ENCODE data around the gene ALPK3.

The ALPK3 gene

GRCh38 chr15:84863565-84864443 lies 46.6 kb downstream of the ALPK3 start:
- no peak for TF ChIP-seq CTCF (IDR thresholded peaks at IDR 0.05; ENCODE audit: poor library complexity, severe bottlenecking)
- Histone ChIP-seq H3K9me3 (ENCODE audit: severe bottlenecking) (no peaks in the 10 kb centered on the region), H3K4me3 (ENCODE audit: severe bottlenecking) (no peak overlapping the region), H3K27me3 (ENCODE audit: insufficient read depth, poor library complexity, severe bottlenecking) (no peaks in the 10 kb centered on the region), H3K36me3 (ENCODE audit: low read depth) (no peaks in the 10 kb centered on the region), H3K4me1 (ENCODE audit: insufficient read depth, poor library complexity, severe bottlenecking) (peaks cover 18% of the 10 kb centered on the region), H3K27ac (ENCODE audit: poor library complexity, severe bottlenecking) (no peak overlapping the region)
- no peak for DNase-seq (ENCODE audit: low spot score)
- no peak for ATAC-seq (ENCODE audit: low read depth)

- Histone ChIP-seq H3K4me3 (ENCODE audit: severe bottlenecking) (no peak overlapping the region), H3K27ac (ENCODE audit: poor library complexity, severe bottlenecking) (no peak overlapping the region), H3K36me3 (ENCODE audit: low read depth) (no peaks in the 10 kb centered on the region), H3K9me3 (ENCODE audit: severe bottlenecking) (no peaks in the 10 kb centered on the region), H3K27me3 (ENCODE audit: insufficient read depth, poor library complexity, severe bottlenecking) (no peaks in the 10 kb centered on the region), H3K4me1 (ENCODE audit: insufficient read depth, poor library complexity, severe bottlenecking) (peaks cover 12% of the 10 kb centered on the region)
- no peak for DNase-seq (ENCODE audit: low spot score)
- ATAC-seq (ENCODE audit: low read depth) = no peak
- TF ChIP-seq CTCF (IDR thresholded peaks at IDR 0.05; ENCODE audit: poor library complexity, severe bottlenecking) = no peak
These were observed 47.3 kb downstream of the ALPK3 start for GRCh38 chr15:84864444-84864795.

- no peak for TF ChIP-seq CTCF (IDR thresholded peaks at IDR 0.05; ENCODE audit: poor library complexity, severe bottlenecking)
- Histone ChIP-seq H3K27ac (ENCODE audit: poor library complexity, severe bottlenecking) (no peak overlapping the region), H3K4me1 (ENCODE audit: insufficient read depth, poor library complexity, severe bottlenecking) (peaks cover 5% of the 10 kb centered on the region), H3K27me3 (ENCODE audit: insufficient read depth, poor library complexity, severe bottlenecking) (no peaks in the 10 kb centered on the region), H3K9me3 (ENCODE audit: severe bottlenecking) (no peaks in the 10 kb centered on the region), H3K4me3 (ENCODE audit: severe bottlenecking) (no peak overlapping the region), H3K36me3 (ENCODE audit: low read depth) (no peaks in the 10 kb centered on the region)
- ATAC-seq (ENCODE audit: low read depth) = no peak
- DNase-seq (ENCODE audit: low spot score) = no peak
These were observed 48.0 kb downstream of the ALPK3 start for GRCh38 chr15:84865074-84865569.

GRCh38 chr15:84868037-84868880 lies 51.1 kb downstream of the ALPK3 start:
- no peaks in the 10 kb centered on the region for H3K36me3 ChIP-seq (ENCODE audit: low read depth)
- H3K27ac ChIP-seq (ENCODE audit: poor library complexity, severe bottlenecking) = no peak overlapping the region
- no peak for DNase-seq (ENCODE audit: low spot score)
- no peak for TF ChIP-seq CTCF (IDR thresholded peaks at IDR 0.05; ENCODE audit: poor library complexity, severe bottlenecking)
- no peaks in the 10 kb centered on the region for H3K27me3 ChIP-seq (ENCODE audit: insufficient read depth, poor library complexity, severe bottlenecking)
- H3K4me3 ChIP-seq (ENCODE audit: severe bottlenecking) = no peak overlapping the region
- no peaks in the 10 kb centered on the region for H3K9me3 ChIP-seq (ENCODE audit: severe bottlenecking)
- no peaks in the 10 kb centered on the region for H3K4me1 ChIP-seq (ENCODE audit: insufficient read depth, poor library complexity, severe bottlenecking)
- no peak; the same call in 2 of the 3 replicates for ATAC-seq (ENCODE audit: low read depth)
